HFF-Myc (cell line): ENCODE measurements around the gene PCDHA7.
A peak's percentile ranks its signal among the peaks of the same experiment; 100 is the strongest.
"Not testable (repeated sequence)": the region's sequence is repeated elsewhere in the genome, so short reads cannot be mapped to it uniquely, and the experiment has no call there.

Experiments
- DNase-seq: peaks from one replicate; pipeline ENCODE4 v3.0.0-alpha.2; 2011; ENCODE audit warnings: low read depth; ENCODE audit errors: extremely low read depth
- H3K4me3 ChIP-seq: replicated peaks from 2 replicates; pipeline ENCODE4 v1.5.1; 2011; ENCODE audit warnings: low read depth, mild to moderate bottlenecking, control low read depth, low read length
- CTCF ChIP-seq: IDR thresholded peaks from 2 replicates; pipeline ENCODE4 v1.5.1; 2012; ENCODE audit warnings: mild to moderate bottlenecking, low read depth, low read length, control low read depth; ENCODE audit errors: missing control alignments

PCDHA7 gene

GRCh38 chr5:140808889-140809291 is 25.2 kb upstream of the PCDHA7 start:
- no peak overlapping the region for H3K4me3 ChIP-seq
- no peak for DNase-seq
- TF ChIP-seq CTCF: no peak

- DNase-seq: no peak
- peak; percentile 66 for TF ChIP-seq CTCF
- no peak within 1 kb of the TSS for H3K4me3 ChIP-seq
Observed at GRCh38 chr5:140821375-140822280, 12.4 kb upstream of the PCDHA7 start, which contains the start of gene PCDHA5. TSS of gene PCDHA5 (plus strand) at chr5:140821613.

- TF ChIP-seq CTCF: no peak
- DNase-seq: no peak
- no peak overlapping the region for H3K4me3 ChIP-seq
Observed at GRCh38 chr5:140822281-140822629, 11.8 kb upstream of the PCDHA7 start.

- H3K4me3 ChIP-seq, DNase-seq: not testable (repeated sequence)
Observed at GRCh38 chr5:140822969-140823368, 11.1 kb upstream of the PCDHA7 start.

- H3K4me3 ChIP-seq: no peak overlapping the region
- no peak for DNase-seq
- TF ChIP-seq CTCF: no peak
Observed at GRCh38 chr5:140823475-140823874, 10.6 kb upstream of the PCDHA7 start.

GRCh38 chr5:140827704-140828361 is 6.2 kb upstream of the PCDHA7 start, which contains the start of gene PCDHA6:
TSS of gene PCDHA6 (plus strand) at chr5:140827960. CDS start at chr5:140828092, 132 bp downstream.
- no peak for DNase-seq
- no peak within 1 kb of the TSS for H3K4me3 ChIP-seq
- TF ChIP-seq CTCF: no peak

GRCh38 chr5:140828362-140828737 is 5.7 kb upstream of the PCDHA7 start:
- no peak for DNase-seq
- no peak overlapping the region for H3K4me3 ChIP-seq
- no peak for TF ChIP-seq CTCF

GRCh38 chr5:140829511-140830501 is 4.3 kb upstream of the PCDHA7 start:
- not testable (repeated sequence) for DNase-seq, H3K4me3 ChIP-seq

- H3K4me3 ChIP-seq: not testable (repeated sequence)
Observed at GRCh38 chr5:140834439-140835008, 455 bp downstream of the PCDHA7 start.

More at GRCh38 chr5:140834439-140835008, 455 bp downstream of the PCDHA7 start:
- DNase-seq: not testable (repeated sequence)
